Measurements from ENCODE around the gene DNMT1.

DNMT1 gene

GRCh38 chr19:10139952-10140351 lies 54.8 kb downstream of the DNMT1 start:
- no peak for ATAC-seq
- TF ChIP-seq, protein P1, sequence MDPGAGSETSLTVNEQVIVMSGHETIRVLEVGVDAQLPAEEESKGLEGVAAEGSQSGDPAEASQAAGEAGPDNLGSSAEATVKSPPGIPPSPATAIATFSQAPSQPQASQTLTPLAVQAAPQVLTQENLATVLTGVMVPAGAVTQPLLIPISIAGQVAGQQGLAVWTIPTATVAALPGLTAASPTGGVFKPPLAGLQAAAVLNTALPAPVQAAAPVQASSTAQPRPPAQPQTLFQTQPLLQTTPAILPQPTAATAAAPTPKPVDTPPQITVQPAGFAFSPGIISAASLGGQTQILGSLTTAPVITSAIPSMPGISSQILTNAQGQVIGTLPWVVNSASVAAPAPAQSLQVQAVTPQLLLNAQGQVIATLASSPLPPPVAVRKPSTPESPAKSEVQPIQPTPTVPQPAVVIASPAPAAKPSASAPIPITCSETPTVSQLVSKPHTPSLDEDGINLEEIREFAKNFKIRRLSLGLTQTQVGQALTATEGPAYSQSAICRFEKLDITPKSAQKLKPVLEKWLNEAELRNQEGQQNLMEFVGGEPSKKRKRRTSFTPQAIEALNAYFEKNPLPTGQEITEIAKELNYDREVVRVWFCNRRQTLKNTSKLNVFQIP (CRISPR knock-in tag; IDR thresholded peaks at IDR 0.05; ENCODE audit: borderline replicate concordance, low read depth): no peak
- TF ChIP-seq ZFP3 (CRISPR knock-in tag; IDR thresholded peaks at IDR 0.05) (no peak), PATZ1 (CRISPR knock-in tag; IDR thresholded peaks at IDR 0.05; ENCODE audit: borderline replicate concordance) (no peak), RARB (CRISPR knock-in tag; IDR thresholded peaks at IDR 0.05) (no peak), BACH2 (CRISPR knock-in tag; IDR thresholded peaks at IDR 0.05; ENCODE audit: borderline replicate concordance) (no peak), GLIS3 (CRISPR knock-in tag; IDR thresholded peaks at IDR 0.05) (no peak)

DNA sequence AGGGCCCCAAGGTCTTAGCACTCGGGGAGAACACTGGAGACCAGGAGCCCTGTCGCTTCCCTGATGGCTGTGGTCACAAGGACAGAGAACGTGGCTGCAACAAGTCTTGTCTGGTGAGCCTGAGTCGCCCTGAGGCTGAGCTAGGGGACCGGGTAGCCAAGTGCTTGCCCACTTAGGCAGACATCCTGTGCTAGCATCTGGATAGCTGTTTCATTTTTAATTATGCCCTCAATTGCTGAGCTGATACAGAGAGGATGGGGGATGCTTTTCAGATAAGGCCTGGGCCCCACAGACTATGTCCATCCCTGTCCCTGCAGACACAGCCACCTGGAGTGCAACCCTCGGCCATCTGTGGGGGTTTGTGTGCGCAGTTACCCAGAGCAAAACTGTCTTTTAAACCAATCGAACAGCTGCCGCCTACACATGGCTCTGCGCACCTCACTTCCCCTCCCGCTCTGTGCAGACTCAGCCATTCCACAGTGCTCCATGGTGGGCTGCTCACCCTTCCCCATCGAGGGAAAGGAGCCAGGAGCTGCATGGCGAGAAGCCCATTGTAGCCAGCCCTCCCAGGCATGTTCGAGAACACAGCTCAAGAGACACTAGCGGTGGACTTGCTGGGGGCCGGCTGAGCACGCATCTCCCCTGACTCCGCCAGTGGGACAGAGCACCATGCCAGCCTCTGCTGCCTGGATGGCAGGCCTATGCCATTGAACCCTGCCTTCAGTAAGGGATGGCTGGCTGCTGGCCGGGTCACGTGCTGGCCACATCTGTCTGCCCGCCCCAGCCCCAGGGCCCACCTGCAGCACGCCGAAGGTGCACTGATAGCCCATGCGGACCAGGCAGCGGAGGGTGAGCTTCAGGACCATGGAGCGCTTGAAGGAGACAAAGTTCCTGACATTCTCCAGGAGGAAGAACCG lies 55.6 kb downstream of the DNMT1 start:
- peak; percentile 35 for ATAC-seq

DNA sequence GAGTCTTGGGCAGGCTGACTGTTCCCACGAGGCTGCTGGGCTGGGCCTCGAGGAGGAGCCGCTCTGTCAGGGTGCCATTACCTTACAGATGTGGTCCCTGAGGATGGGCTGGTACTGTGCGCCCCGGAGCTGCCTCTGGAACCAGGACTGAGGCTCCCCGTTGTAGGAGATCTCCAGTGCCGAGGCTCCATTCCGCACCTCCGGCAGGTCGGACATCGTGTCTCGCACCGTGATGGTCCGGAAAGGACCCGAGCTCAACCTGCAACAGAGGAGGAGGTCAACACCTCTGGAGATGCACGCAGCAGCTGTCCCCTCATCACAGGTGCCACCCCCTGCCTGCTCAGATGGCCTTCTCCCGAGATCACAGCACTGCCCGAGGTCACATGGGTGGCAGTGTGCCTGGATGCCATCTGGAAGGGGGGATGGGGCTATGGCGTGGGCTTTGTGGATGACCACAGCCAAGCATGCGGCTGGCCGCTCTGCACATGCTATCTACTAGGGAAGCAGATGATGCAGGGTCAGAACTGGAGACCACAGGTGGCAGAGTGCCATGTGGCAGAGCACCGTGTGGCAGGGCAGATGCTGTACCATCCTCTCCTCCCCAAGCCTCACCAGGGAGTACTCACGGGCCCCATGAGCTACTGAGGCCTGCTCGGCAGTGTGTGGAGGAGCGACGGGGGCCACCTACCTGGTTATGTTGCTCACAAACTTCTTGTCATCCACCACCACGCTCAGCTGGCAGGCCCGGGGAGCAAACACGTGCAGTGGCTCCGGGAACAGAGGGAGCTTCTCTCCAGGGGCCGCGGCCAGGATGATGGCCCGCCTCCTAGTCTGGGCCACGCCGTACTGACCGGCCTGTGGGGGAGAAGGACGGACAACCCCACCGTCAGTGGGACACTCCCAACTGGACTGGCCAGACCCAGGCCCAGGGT lies 56.7 kb downstream of the DNMT1 start:
- peak; percentile 19; the same call in 2 of the 3 replicates for ATAC-seq

More for the DNA sequence above, 55.6 kb downstream of the DNMT1 start:
- TF ChIP-seq ZNF70 (CRISPR knock-in tag; IDR thresholded peaks at IDR 0.05) (no peak; the same call in 1 of the 2 replicates), CSDC2 (CRISPR knock-in tag; IDR thresholded peaks at IDR 0.05) (no peak), ZNF565 (CRISPR knock-in tag; conservative IDR thresholded peaks at IDR 0.05; ENCODE audit: low read depth) (no peak), TCF4 (CRISPR knock-in tag; IDR thresholded peaks at IDR 0.05; ENCODE audit: borderline replicate concordance) (peak; percentile 94)
- TF ChIP-seq, protein P1 (CRISPR knock-in tag; IDR thresholded peaks at IDR 0.05; ENCODE audit: borderline replicate concordance, low read depth): no peak
- TF ChIP-seq, protein P2, sequence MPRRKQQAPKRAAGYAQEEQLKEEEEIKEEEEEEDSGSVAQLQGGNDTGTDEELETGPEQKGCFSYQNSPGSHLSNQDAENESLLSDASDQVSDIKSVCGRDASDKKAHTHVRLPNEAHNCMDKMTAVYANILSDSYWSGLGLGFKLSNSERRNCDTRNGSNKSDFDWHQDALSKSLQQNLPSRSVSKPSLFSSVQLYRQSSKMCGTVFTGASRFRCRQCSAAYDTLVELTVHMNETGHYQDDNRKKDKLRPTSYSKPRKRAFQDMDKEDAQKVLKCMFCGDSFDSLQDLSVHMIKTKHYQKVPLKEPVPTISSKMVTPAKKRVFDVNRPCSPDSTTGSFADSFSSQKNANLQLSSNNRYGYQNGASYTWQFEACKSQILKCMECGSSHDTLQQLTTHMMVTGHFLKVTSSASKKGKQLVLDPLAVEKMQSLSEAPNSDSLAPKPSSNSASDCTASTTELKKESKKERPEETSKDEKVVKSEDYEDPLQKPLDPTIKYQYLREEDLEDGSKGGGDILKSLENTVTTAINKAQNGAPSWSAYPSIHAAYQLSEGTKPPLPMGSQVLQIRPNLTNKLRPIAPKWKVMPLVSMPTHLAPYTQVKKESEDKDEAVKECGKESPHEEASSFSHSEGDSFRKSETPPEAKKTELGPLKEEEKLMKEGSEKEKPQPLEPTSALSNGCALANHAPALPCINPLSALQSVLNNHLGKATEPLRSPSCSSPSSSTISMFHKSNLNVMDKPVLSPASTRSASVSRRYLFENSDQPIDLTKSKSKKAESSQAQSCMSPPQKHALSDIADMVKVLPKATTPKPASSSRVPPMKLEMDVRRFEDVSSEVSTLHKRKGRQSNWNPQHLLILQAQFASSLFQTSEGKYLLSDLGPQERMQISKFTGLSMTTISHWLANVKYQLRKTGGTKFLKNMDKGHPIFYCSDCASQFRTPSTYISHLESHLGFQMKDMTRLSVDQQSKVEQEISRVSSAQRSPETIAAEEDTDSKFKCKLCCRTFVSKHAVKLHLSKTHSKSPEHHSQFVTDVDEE (CRISPR knock-in tag; IDR thresholded peaks at IDR 0.05): peak; percentile 40; the same call in 1 of the 2 replicates

More for the DNA sequence above, 56.7 kb downstream of the DNMT1 start:
- TF ChIP-seq, protein P2 (CRISPR knock-in tag; IDR thresholded peaks at IDR 0.05): peak; percentile 41; the same call in 1 of the 2 replicates
- TF ChIP-seq PPARA (CRISPR knock-in tag; IDR thresholded peaks at IDR 0.05; ENCODE audit: borderline replicate concordance): no peak

Measured in SK-N-SH treated with all-trans-retinoic acid at 6 μM for 48 hours (cell line).